ENCODE data around the gene SMG6. TPM values are rescaled to one million over a fixed set of nuclear protein-coding genes. Genes with fewer than 3 reads are reported as not detected.

The SMG6 gene
- total and polyA plus RNA-seq, 2 of the 13 experiments (the other 11 are each of a cell fraction or from before 2014, with no cell fraction given): 4.6 to 14.6 TPM

GRCh38 chr17:2012499-2012898 is 291.1 kb downstream of the SMG6 start:
- no peak for FAIRE-seq
- Histone ChIP-seq H2AFZ (ENCODE audit: low read length) (no peak overlapping the region), H3K27me3 (ENCODE audit: control insufficient read depth in 1 of 2, insufficient read depth in 2 of 2, low read length in 2 of 2) (peaks cover 1 to 6% of the 10 kb centered on the region in 2 experiments; a peak in 2 of 5 replicates), H3K4me2 (ENCODE audit: low read depth, low read length) (no peak overlapping the region), H3K9ac (ENCODE audit: insufficient read depth, low read depth, low read length) (no peak overlapping the region), H4K20me1 (ENCODE audit: insufficient read depth, low read length) (no peaks in the 10 kb centered on the region), H3K27ac (ENCODE audit: extremely low read length, insufficient read depth, low read length) (no peak overlapping the region), H3K4me3 (replicated peaks in 1 of 3; ENCODE audit: insufficient read depth in 1 of 3, low read depth in 2 of 3, low read length in 3 of 3) (no peak overlapping the region), H3K9me3 (ENCODE audit: low read length) (no peaks in the 10 kb centered on the region), H3K4me1 (ENCODE audit: insufficient read depth, low read length) (no peaks in the 10 kb centered on the region), H3K36me3 (replicated peaks in 1 of 2; ENCODE audit: control insufficient read depth in 1 of 2, insufficient read depth in 2 of 2, low read length in 2 of 2) (no peaks in the 10 kb centered on the region), H3K79me2 (ENCODE audit: insufficient read depth, low read length) (no peaks in the 10 kb centered on the region)
- no peak for ATAC-seq
- CTCF ChIA-PET (ENCODE audit: low intra/inter-chr PET ratio, low total read pairs): no interaction called here
- POLR2A ChIA-PET: no interaction called here
- intact Hi-C loops (cut with micrococcal nuclease; ENCODE audit: unreplicated experiment): no loop called here
- DNase-seq (ENCODE audit: low spot score): no peak
- BruUV-seq (replicated peaks): no TSS peak
- WGBS (ENCODE audit: low lambda C conversion rate): 82% methylated on average over 4 of the region's 4 CpGs
- TF ChIP-seq CENPBD1 (CRISPR knock-in tag; IDR thresholded peaks at IDR 0.05; ENCODE audit: borderline replicate concordance, low read depth): no peak
- TF ChIP-seq NCOA5 (CRISPR knock-in tag; IDR thresholded peaks at IDR 0.05): no peak
- TF ChIP-seq ARID4A (CRISPR knock-in tag; IDR thresholded peaks at IDR 0.05; ENCODE audit: borderline replicate concordance): no peak
- no peak for TF ChIP-seq BCLAF1 (IDR thresholded peaks at IDR 0.05)
- no peak for TF ChIP-seq RELA (CRISPR knock-in tag; IDR thresholded peaks at IDR 0.05)
- no peak for TF ChIP-seq IKZF1 (IDR thresholded peaks at IDR 0.05)
- no peak for TF ChIP-seq SMAD9 (CRISPR knock-in tag; IDR thresholded peaks at IDR 0.05)
- TF ChIP-seq BATF2 (CRISPR knock-in tag; IDR thresholded peaks at IDR 0.05): no peak
- TF ChIP-seq HOXA3 (CRISPR knock-in tag; IDR thresholded peaks at IDR 0.05): no peak
- TF ChIP-seq GZF1 (CRISPR knock-in tag; IDR thresholded peaks at IDR 0.05): no peak
- TF ChIP-seq HMG20A (CRISPR knock-in tag; IDR thresholded peaks at IDR 0.05; ENCODE audit: borderline replicate concordance): no peak
- no peak for TF ChIP-seq CENPX (CRISPR knock-in tag; IDR thresholded peaks at IDR 0.05)
- TF ChIP-seq NFE2L2 (IDR thresholded peaks at IDR 0.05; ENCODE audit: low read length): no peak
- in situ Hi-C loops (cut with HindIII; ENCODE audit: extremely low pct_ligation_motif_present, low pct_unique_long_range_greater_than_20kb): no loop called here

All from HepG2 (cell line).